HG03575 (cell line): ENCODE data around the gene TAF6L.
"Not testable (repeated sequence)": the region's sequence is repeated elsewhere in the genome, so short reads cannot be mapped to it uniquely, and the experiment has no call there.

Experiments used
- ATAC-seq: cut with Tn5 transposase; IDR thresholded peaks from one replicate; pipeline ENCODE4 v1.9.1; 2021; ENCODE audit not compliant: unreplicated experiment, insufficient number of reproducible peaks, low FRiP score; ENCODE audit errors: extremely low read depth

The TAF6L gene

GRCh38 chr11:62796281-62796680, 25.1 kb downstream of the TAF6L start:
- ATAC-seq: no peak

- ATAC-seq: no peak
Measured at GRCh38 chr11:62799486-62799885, 28.3 kb downstream of the TAF6L start.

GRCh38 chr11:62801071-62801470, 29.9 kb downstream of the TAF6L start:
- ATAC-seq: no peak

- ATAC-seq: no peak
Measured at GRCh38 chr11:62804310-62805075, 33.3 kb downstream of the TAF6L start.

- no peak for ATAC-seq
Measured at GRCh38 chr11:62805076-62805892, 34.1 kb downstream of the TAF6L start, which contains the start of gene NXF1. NXF1 (minus strand) TSS chr11:62805440; CDS start chr11:62805356, 84 bp downstream.

GRCh38 chr11:62805961-62806441, 34.8 kb downstream of the TAF6L start:
- no peak for ATAC-seq

- ATAC-seq: no peak
Measured at GRCh38 chr11:62806611-62807121, 35.5 kb downstream of the TAF6L start.

- no peak for ATAC-seq
Measured at GRCh38 chr11:62810748-62811147, 39.6 kb downstream of the TAF6L start.

- no peak for ATAC-seq
Measured at GRCh38 chr11:62811659-62812058, 40.5 kb downstream of the TAF6L start.

GRCh38 chr11:62816557-62816956, 45.4 kb downstream of the TAF6L start:
- no peak for ATAC-seq

- ATAC-seq: no peak
Measured at GRCh38 chr11:62817129-62817528, 45.9 kb downstream of the TAF6L start.

- ATAC-seq: no peak
Measured at GRCh38 chr11:62823677-62824076, 52.5 kb downstream of the TAF6L start.

- ATAC-seq: not testable (repeated sequence)
Measured at GRCh38 chr11:62828130-62828529, 56.9 kb downstream of the TAF6L start.

- ATAC-seq: no peak
Measured at GRCh38 chr11:62830904-62831519, 59.8 kb downstream of the TAF6L start.

- ATAC-seq: peak; percentile 38
Measured at GRCh38 chr11:62831520-62832335, 60.5 kb downstream of the TAF6L start, which contains the start of gene STX5. STX5 (minus strand) TSS chr11:62832051; CDS start chr11:62831243, 808 bp downstream.

GRCh38 chr11:62832336-62833234, 61.4 kb downstream of the TAF6L start, which contains the start of gene TEX54:
TEX54 (minus strand) TSS chr11:62832841.
- no peak for ATAC-seq

GRCh38 chr11:62835336-62835735, 64.1 kb downstream of the TAF6L start:
- ATAC-seq: no peak
